HFF-Myc (cell line): ENCODE results near the gene GTF2A1L.
A peak's percentile ranks its signal among the peaks of the same experiment; 100 is the strongest.

Experiments used
- DNase-seq: peaks from one replicate; pipeline ENCODE4 v3.0.0-alpha.2; 2011; ENCODE audit warnings: low read depth; ENCODE audit errors: extremely low read depth
- H3K4me3 ChIP-seq: replicated peaks from 2 replicates; pipeline ENCODE4 v1.5.1; 2011; ENCODE audit warnings: low read depth, mild to moderate bottlenecking, control low read depth, low read length
- CTCF ChIP-seq: IDR thresholded peaks from 2 replicates; pipeline ENCODE4 v1.5.1; 2012; ENCODE audit warnings: mild to moderate bottlenecking, low read depth, low read length, control low read depth; ENCODE audit errors: missing control alignments

Gene GTF2A1L

GRCh38 chr2:48626047-48626446, 8.4 kb downstream of the GTF2A1L start:
- no peak for DNase-seq
- no peak overlapping the region for H3K4me3 ChIP-seq
- no peak for TF ChIP-seq CTCF

GRCh38 chr2:48633143-48633542, 15.5 kb downstream of the GTF2A1L start:
- TF ChIP-seq CTCF, result no peak
- DNase-seq, result no peak
- H3K4me3 ChIP-seq, result no peak overlapping the region

- H3K4me3 ChIP-seq, result no peak overlapping the region
- DNase-seq, result no peak
- TF ChIP-seq CTCF, result no peak
These were observed 18.1 kb downstream of the GTF2A1L start for GRCh38 chr2:48635786-48636185.

DNA sequence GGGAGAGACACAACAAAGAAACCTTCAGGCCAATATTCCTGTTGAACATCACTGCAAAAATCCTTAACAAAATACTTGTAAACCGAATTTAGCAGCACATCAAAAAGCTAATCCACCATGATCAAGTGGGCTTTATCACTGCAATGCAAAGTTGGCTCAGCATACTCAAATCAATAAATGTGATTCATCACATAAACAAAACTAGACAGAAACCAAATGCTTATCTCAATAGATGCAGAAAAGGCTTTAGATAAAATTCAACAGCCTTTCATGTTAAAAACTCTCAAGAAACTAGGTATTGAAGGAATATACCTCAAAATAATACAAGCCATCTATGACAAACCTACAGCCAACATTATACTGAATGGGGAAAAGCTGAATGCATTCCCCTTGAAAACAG, 20.6 kb downstream of the GTF2A1L start:
- no peak for TF ChIP-seq CTCF

GRCh38 chr2:48651158-48651790, 33.6 kb downstream of the GTF2A1L start:
- peak; percentile 10 for DNase-seq
- no peak overlapping the region for H3K4me3 ChIP-seq
- no peak for TF ChIP-seq CTCF

More for the DNA sequence above, 20.6 kb downstream of the GTF2A1L start:
- no peak for DNase-seq
- no peak overlapping the region for H3K4me3 ChIP-seq

DNA sequence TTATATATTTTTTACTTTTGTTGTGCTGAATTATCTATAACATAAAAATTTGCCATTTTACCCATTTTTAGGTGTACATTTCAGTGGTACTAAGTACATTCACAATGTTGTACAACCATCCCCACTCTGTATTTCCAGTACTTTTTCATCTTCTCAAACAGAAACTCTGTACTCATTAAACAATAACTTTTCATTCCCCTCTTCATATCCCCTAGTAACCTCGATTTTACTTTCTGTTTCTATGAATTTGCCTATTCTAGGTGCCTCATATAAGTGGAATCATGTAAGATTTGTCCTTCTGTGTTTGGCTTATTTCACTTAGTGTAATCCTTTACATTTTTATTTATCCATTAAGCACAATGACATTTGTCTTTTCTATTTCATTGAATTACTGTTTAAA, 51.3 kb downstream of the GTF2A1L start:
- no peak for TF ChIP-seq CTCF
- no peak for DNase-seq
- H3K4me3 ChIP-seq, result no peak overlapping the region

DNA sequence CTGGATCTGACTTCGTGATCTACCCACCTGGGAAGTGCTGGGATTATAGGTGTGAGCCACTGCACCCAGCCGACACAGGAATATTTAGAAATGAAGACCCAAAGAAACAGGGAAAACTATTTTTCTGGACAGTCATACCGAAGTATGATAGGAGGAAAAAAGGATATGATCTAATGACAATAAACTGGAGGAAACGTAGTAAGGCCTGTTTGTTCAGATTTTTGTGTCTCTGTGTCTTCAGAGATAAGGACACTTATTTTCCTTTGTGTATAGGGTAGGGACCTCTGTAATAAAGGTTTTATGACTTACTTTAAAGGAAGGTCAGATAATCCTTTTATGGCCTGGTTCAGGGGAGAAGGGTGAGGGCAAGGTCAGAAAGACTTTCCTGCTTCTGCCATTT, 55.9 kb downstream of the GTF2A1L start:
- no peak for TF ChIP-seq CTCF
- no peak for DNase-seq
- no peak overlapping the region for H3K4me3 ChIP-seq
